GM18909 (cell line): ENCODE measurements around the gene MTA3.

Experiments
- ATAC-seq: cut with Tn5 transposase; IDR thresholded peaks from one replicate; pipeline ENCODE4 v1.9.1; 2021; ENCODE audit warnings: mild to moderate bottlenecking; ENCODE audit not compliant: unreplicated experiment, poor library complexity

Gene MTA3

DNA sequence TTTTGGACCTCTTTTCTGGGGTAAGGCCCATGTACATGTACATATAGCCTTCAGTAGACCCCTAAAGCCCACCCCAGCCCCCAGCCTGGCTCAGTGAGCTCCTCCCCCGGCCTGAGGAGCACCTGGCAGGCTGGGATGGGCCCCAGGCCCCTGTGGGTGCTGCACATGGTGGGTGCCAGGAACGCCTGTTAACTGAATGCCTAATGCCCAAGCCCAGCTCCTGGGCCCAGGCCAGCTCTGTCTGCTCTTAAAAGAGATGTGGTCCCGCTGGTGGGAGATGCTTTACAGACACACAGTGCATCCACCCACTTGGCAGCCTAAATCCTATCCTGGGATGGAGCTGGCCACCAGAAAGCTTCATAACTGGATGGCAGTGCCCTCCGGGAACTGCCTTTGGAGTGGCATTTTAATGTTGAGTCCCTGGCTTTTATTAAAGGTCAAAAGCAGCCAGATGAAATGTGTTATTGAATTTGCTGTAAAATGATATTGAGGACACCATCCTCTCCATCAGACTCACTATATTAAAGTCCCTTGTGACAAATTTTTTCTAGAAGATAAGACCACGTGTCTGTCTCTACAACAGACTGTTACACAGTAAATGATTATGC, 203.2 kb downstream of the MTA3 start:
- no peak for ATAC-seq

DNA sequence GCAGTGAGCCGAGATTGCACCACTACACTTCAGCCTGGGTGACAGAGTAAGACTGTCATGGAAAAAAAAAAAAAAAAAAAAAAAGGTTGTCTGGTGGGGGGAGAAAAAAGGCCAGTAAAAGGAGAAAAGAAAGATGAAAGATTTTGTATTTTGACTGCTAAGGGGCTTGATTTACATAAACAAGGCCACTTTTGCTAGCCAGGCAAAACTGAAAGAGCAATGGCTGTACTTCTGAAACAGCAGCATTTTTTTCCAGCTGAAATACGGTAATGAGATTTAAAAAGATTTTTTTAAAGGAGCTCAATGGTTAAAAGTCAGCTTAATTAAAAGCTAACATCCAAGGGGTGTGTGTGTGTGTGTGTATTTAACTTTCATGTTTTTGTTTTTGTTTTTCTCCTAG, 206.8 kb downstream of the MTA3 start:
- ATAC-seq: peak; percentile 50

DNA sequence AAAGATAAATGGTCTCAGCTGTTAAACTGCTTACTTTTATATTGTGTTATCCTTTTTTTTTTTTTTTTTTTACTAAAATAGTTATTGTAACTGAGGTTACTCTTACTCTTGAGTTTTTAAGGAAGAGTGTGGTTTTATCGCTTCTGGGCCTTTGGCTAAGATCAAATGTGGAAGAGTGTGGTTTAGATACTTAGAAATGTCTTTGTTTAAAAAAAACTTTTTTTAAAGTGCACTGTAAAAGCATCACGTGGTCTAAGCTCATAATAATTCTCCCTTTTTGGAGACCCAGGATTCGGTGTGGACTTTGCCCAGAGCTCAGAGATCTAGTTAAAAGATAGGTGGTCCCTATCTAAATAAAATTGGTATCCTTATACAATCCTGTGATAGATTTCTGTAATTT, 207.4 kb downstream of the MTA3 start:
- no peak for ATAC-seq

DNA sequence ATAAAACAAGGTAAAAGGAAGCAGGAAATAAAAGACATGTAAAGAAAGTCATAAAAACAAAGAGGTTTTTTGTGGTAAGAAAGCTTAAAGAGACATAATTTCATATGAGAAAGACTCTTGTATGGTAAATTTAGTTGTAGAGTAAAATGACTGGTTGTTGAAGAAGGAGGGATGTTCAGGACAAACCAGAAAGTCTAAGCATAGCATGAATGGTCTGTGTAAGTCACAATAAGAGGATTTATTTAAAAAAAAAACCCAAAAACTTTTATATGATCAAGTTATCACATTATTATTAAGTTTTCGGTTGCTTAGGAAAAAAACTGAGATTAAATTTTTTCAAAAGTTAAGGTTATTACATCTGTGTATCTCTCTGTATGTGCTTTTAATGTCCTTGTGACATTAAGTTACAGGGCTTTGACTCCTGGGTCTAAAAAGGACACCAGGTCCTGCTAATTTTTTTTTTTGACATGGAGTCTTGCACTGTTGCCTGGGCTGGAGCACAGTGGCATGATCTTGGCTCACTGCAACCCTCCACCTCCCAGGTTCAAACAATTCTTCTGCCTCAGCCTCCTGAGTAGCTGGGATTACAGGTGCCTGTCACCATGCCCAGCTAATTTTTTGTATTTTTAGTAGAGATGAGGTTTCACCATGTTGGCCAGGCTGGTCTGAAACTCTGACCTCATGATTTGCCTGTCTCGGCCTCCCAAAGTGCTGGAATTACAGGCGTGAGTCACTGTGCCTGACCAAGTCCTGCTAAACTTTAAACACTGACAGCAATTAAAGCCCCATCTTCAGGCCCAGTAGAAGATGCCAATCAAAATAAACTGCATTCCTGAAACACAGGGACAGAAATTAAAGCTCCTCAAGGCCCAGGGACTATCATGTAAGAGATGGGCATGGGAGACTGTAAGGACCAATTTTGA, 209.7 kb downstream of the MTA3 start:
- no peak for ATAC-seq

DNA sequence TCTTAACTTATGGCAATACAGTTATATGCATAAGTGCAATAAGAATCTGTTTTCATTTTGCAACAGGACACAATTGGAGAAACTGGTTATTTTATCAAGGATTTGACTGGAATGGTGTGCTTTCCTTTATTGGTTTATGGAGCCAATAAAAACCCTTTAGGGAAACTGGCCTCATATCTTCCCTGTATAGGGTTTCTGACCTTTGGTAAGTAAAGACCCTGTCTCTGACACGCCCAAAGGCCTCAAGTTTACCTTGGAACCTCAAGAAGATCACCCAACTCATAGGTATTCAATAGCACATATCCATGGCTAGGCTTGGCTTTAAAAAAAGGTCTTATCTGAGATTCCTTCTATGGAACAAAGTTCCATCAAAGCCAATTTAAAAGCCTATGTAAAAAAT, 212.7 kb downstream of the MTA3 start:
- ATAC-seq: no peak

DNA sequence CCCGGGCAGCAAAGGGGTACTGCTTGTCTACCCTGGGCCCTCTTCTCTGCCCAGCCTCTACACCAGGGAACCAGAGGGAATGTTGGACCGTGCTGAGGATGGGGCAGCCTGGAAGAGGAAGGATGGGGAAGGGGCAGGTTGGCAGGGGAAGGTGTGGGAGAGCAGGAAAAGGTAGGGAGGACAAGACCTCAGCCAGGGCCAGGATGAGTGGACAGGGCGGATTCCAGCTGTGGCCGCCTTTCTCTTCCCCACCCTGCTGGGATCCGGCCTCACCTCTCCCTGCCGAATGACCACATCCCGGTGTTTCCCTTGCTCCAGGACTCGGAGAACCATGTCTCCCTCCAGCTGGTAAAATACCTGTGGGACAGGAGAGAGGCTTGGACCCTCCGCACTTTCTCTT, 215.1 kb downstream of the MTA3 start:
- no peak for ATAC-seq

DNA sequence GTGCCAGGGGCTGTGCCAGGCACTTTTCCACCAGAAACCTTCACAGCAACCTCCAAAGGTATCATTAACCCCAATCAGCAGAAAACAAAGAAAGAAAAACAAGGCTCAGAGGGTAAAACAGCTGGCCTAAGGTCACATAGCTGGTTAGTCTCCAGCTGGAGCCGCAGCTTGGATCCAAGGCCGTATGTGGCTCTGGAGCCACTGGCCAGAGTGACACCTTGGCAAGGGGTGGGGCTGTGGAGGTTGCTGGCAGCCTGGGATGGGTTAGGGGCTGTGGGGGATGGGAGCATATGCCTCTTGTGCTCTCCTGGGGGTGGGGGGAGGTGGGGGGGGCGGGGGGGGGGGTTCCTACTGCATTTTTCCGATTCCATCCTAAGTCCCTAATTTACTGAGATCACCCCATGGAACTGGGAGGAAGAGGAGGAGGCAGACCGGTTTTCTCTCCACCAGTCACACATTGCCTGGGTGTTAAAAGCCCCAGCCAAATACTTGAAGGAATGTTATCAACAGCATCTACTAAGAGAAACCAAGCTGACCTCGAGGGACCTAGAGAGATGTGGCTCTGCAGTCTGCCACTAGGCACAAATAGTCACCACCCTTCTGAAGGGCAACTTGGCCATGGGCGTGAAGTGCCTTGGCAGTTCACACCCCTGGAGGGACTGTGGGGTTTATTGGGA, 215.9 kb downstream of the MTA3 start:
- ATAC-seq: no peak

DNA sequence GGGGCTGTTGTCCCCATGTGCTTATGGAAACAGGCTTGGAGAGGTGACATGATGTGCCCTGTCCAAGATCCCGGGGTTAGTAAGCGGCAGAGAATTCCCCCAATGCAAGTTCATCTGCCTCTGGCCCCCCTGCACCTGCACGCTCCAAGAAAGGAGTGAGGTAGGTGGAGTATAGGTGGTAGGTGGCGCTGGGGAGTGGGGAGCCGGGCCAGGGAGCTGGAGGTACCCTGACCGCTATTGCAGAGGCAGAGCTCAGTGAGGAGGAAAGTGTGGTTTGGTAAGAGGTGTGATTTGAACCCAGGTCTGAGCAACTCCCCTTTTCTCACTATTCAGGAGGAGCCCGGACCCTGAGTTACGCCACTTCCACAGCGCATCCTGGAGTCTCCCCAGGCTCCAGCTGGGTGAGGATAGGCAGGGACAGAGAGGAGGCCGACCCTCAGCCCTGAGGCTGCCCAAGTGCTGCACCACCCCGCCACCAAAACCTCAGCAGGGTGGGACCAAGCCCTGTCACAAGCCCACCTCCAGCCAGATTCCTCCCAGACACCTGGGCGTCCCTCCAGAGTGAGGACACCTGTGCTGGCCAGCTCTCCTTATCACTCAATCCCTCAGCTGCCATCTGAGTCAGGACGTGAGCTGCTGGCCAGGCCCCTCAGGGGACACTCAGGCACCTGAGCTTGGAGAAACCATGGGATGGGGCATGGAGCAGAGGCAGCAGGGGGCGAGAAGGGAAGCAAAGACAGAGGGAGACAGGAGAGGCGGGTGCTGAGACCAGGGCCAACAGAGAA, 218.3 kb downstream of the MTA3 start:
- ATAC-seq: no peak

DNA sequence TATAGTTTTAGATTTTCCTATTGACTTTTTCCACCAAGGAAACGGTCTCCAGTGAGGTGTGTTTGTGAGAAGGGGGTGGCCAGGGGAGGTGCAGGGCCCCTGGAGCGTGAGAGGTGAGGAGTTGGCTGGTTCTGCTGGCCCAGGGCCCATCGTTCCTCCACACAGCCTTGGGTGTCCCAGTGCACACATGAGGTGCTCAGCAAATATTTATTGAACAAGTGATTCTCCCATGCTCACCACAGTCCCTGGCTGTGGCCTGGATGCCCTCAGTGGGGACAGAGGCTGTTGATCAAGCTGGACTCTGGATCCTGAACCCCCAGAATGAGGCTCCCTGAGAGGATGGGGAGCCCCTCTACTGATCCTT, 219.0 kb downstream of the MTA3 start:
- no peak for ATAC-seq

DNA sequence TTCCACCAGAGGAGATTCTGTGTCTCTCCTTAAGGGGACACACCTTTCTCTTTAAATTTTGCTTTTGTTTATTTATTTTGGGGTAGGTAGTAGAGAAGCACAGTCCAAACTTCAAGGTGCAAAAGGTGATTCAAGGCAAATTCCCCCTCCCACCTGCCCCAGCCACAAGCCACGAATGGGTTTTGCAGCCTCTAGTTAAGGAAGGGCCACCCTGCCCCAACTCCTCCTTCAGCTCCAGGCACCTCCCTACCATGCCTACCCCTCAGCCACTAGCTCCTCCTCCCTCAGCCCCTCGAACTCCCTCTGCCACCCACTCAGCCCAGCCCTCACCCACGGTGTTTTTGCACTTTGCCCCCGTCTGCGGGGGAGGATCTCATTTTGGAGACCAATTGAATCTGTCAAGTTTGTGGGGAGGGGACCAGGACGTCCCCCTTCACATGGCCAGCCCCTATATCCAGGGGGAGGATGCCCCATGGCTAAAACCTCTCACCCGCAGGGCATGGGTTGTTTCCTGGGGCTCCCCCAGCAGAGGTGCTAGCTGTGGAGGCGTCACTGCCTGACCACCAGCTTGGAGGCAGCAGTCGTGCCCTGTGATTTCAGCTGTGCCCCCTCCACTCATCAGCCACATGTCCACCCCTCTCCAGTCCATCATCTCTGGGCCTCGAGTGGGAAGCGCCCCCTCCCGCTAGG, 219.5 kb downstream of the MTA3 start:
- ATAC-seq: no peak

DNA sequence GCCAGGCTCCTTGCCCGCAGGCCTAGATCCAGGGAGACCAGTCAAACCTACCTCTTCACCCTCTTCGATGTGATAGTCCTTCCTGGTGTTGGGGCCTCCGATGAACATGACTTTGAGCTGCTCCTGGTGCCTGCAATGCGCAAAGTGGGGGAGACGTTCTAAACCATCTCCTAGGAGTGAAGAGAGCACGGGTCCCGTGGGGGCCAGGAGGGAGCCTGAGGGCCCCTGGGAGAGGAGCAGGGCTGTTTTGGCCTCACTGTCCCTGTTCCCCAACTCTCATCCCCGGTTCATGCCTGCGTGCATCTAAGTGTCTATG, 220.0 kb downstream of the MTA3 start:
- no peak for ATAC-seq

DNA sequence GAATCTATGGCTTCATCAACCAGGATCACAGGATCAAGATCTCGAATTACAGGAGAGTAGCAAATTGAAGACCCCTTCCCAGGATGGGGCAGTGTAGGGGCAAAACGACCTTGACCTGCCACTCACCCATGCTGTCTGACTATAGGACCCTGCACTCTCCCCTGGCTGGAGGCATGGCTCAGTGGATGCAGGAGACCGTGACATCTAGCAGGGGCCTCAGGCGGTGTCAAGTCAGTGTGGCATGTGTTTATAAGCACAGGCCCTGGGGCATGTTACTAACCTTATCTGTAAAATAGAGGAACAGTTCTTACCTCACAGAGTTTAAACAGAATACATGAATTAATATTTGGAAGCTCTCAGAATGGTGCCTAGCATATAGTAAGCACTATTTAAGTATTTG, 220.4 kb downstream of the MTA3 start:
- ATAC-seq: no peak

DNA sequence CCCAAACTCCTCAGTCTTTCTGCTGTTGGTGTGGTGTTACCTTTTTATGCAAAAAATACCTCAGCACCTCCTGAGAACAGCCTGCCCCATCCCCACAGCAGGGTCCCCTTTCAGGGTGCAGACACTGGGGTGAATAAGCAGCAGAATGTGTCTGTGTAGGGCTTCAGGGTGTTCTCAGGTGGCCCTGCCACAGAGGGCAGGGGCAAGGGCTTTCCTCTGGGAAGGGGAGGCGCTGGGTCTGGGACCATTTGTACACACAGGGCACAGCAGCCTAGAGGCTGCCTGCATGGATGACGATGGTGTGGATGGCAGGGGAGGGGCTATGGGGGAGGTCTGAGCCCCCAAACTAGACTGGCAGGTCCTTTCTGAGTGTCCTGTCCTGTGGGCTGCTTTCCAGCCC, 221.3 kb downstream of the MTA3 start:
- no peak for ATAC-seq

DNA sequence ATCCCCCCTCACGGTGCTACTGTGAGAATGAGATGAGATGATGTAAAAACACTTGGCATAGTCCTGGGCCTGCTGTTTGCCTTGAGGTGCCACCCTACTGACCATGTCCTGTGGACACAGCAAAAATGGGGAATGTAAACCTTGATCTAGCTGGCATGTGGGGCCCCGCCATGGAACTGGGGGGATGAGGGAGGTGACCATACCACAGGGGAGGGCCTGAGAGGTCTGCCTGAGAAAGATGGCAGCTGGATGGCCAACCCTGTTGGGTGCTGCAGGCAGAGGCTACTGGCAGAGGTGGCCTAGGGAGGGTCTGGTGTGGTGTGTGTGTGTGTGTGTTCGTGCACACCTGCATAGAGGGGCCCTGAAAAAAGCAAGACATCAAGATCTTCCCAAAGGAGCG, 223.2 kb downstream of the MTA3 start:
- no peak for ATAC-seq

DNA sequence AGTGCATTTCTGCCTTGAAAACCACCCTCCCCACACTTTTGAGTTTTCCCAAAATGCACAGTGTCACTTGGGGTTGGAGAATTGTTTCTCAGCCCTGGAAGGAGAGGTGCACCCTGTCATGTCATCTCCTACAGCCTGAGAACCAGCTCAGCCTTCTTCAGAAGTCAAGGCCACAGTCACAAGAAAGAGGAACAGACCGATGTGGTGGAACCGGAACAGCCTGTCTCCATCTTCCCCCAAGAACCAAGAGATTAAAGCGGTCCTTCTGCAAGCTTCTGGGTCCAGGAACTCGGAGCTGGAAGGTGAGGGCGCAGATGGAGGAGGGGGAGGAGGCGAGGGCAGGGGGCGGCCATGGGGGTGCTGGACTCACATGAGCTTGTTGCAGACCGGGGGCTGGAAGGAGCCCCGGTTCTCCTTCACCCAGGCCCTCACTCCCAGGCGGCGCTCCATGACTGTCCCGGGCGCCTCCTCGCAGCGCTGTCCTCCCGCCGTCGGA, 223.7 kb downstream of the MTA3 start:
- ATAC-seq: peak; percentile 33

DNA sequence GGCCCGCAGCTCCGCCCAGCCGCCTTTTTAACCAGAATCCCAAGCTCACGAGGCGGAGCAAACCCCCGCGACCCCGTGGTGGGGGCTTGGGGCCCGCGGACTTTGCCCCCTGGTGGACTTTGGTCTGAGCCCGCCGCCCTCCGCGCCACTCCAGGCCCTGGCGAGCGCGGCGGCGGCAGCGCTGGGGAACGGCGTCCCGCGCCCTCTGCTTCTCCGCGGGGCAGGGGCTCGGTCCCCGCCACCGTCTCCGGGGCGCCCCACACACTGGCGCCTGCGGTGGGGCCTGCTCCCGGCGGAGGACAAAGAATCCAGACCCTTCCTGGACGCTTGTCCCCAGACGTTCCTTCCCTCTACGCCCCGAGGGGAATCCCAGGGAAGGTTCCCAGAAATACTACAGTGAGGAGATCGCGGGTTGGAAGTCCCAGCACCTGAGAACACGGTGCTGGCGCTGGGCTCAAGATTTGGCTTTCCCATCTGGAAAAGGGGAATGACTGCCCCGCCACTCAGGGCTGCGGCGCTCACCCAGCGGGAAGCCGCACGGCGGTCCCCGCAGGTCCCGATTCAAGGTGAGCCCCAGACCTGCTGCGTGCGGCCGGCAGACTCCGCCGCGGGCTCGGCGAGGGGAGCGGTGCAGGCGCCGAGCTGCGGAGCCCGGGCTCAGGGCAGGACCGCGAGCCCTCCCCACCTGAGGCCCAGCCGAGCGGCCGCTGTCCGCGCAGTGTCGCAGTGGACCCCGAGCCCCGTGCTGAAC, 224.3 kb downstream of the MTA3 start, which contains the start of gene HAAO:
Gene HAAO (minus strand): TSS at position 1 of the 751 bp plus-strand sequence. CDS start 47 bp downstream, outside the sequence.
- peak; percentile 42 for ATAC-seq

DNA sequence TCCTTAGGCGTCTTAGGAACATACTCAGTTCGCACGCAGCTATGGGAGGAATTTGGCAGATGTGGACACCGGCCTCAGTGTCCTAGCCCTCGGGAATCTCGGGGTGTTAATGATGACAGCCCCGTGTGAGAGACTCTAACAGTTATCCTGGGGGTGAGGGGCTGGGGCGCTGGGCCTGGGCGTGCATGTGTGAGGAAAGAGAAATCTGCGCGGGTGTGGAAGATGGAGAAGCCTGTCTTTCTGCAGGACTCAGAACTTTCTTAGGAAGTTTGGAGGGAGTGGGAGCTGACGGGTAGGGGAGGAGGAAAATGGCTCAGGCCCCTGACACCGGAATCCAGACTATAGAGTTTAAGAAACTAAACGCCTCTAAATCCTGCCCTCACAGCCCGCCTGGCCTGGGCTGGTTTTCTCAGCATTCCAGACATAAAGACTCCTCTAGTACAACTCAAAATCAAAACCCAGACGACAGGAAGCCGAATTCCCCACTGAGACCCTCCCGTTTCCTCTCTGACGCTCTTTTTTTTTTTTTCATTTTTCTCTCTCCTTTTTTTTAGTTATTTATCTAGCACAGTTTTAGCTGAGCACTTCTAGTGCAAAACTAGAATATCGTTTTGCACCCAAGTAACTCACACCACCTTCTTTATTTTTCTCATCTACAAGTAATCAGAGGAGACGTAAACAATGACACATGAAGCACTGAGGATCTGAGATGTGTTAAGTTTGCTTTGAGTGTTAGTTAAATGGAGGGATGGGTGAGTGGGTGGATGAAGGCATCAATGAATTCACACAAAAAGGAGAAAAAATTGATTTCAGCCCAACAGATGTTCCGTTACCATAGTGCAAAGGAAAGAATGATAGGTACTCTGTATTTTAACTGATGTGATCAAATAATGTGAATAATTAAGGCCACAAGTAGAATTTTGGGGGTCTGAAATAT, 225.2 kb downstream of the MTA3 start:
- no peak for ATAC-seq
